ENCODE data around the gene WDFY4. TPM values are rescaled to one million over a fixed set of nuclear protein-coding genes. Genes with fewer than 3 reads are reported as not detected.

WDFY4 gene
- total RNA-seq, 1 donor from 2014 or later: 26.5 TPM

GRCh38 chr10:48897441-48897790, 212.7 kb downstream of the WDFY4 start:
- Histone ChIP-seq H3K4me1 (peaks cover 7% of the 10 kb centered on the region), H3K36me3 (no peaks in the 10 kb centered on the region), H3K9me3 (no peaks in the 10 kb centered on the region), H3K27ac (no peak overlapping the region), H3K4me3 (no peak overlapping the region), H3K27me3 (no peaks in the 10 kb centered on the region)
- DNase-seq (no peak), ATAC-seq (no peak)
- no peak for TF ChIP-seq CTCF (IDR thresholded peaks at IDR 0.05)
- intact Hi-C loops (cut with DNase I): no loop called here

GRCh38 chr10:48898426-48898825, 213.8 kb downstream of the WDFY4 start:
- no peaks in the 10 kb centered on the region for H3K9me3 ChIP-seq
- no peak for ATAC-seq
- no peak for TF ChIP-seq CTCF (IDR thresholded peaks at IDR 0.05)
- intact Hi-C loops (cut with DNase I): no loop called here
- H3K4me1 ChIP-seq: peaks cover 3% of the 10 kb centered on the region
- no peak overlapping the region for H3K27ac ChIP-seq
- no peak overlapping the region for H3K4me3 ChIP-seq
- no peak for DNase-seq
- H3K36me3 ChIP-seq: no peaks in the 10 kb centered on the region
- no peaks in the 10 kb centered on the region for H3K27me3 ChIP-seq

GRCh38 chr10:48899781-48900180, 215.1 kb downstream of the WDFY4 start:
- no peak overlapping the region for H3K4me3 ChIP-seq
- no peak for DNase-seq
- ATAC-seq: no peak
- H3K9me3 ChIP-seq: no peaks in the 10 kb centered on the region
- no peaks in the 10 kb centered on the region for H3K36me3 ChIP-seq
- peaks cover 3% of the 10 kb centered on the region for H3K4me1 ChIP-seq
- intact Hi-C loops (cut with DNase I): no loop called here
- TF ChIP-seq CTCF (IDR thresholded peaks at IDR 0.05): no peak
- H3K27me3 ChIP-seq: no peaks in the 10 kb centered on the region
- no peak overlapping the region for H3K27ac ChIP-seq

- Histone ChIP-seq H3K27ac (peak overlapping the region; percentile 64), H3K9me3 (no peaks in the 10 kb centered on the region), H3K36me3 (no peaks in the 10 kb centered on the region), H3K4me3 (no peak overlapping the region), H3K27me3 (no peaks in the 10 kb centered on the region), H3K4me1 (peaks cover 3% of the 10 kb centered on the region)
- TF ChIP-seq CTCF (IDR thresholded peaks at IDR 0.05): no peak
- intact Hi-C loops (cut with DNase I): no loop called here
- DNase-seq (no peak), ATAC-seq (peak; percentile 67)
Observed at GRCh38 chr10:48900371-48900801, 215.7 kb downstream of the WDFY4 start.

- H3K4me3 ChIP-seq: no peak overlapping the region
- intact Hi-C loops (cut with DNase I): no loop called here
- ATAC-seq (no peak), DNase-seq (no peak)
- no peak for TF ChIP-seq CTCF (IDR thresholded peaks at IDR 0.05)
- H3K27me3 ChIP-seq: no peaks in the 10 kb centered on the region
- no peaks in the 10 kb centered on the region for H3K9me3 ChIP-seq
- no peaks in the 10 kb centered on the region for H3K4me1 ChIP-seq
- peak overlapping the region; percentile 64 for H3K27ac ChIP-seq
- no peaks in the 10 kb centered on the region for H3K36me3 ChIP-seq
Observed at GRCh38 chr10:48901319-48901718, 216.6 kb downstream of the WDFY4 start.

GRCh38 chr10:48902096-48902495, 217.4 kb downstream of the WDFY4 start:
- Histone ChIP-seq H3K4me3 (no peak overlapping the region), H3K4me1 (no peaks in the 10 kb centered on the region), H3K36me3 (no peaks in the 10 kb centered on the region), H3K27ac (no peak overlapping the region), H3K27me3 (no peaks in the 10 kb centered on the region), H3K9me3 (no peaks in the 10 kb centered on the region)
- no peak for TF ChIP-seq CTCF (IDR thresholded peaks at IDR 0.05)
- no peak for DNase-seq
- intact Hi-C loops (cut with DNase I): no loop called here
- ATAC-seq: no peak

All from upper lobe of right lung (tissue), 1 donor.